OCI-LY1 (cell line): ENCODE results near the gene TUBAL3.

ENCODE experiments used
- EZH2 ChIP-seq: fragments of 200-600 bp; sonication (generic), shearing (Covaris generic); IDR thresholded peaks from 2 replicates; pipeline ENCODE4 v1.8.0; 2017; ENCODE audit warnings: borderline replicate concordance, mixed run types, mild to moderate bottlenecking, antibody characterized with exemption, low read length, moderate library complexity, mixed read lengths
- TF ChIP-seq, protein P1 (sequence below): fragments of 200-600 bp; sonication (generic), shearing (Covaris generic); IDR thresholded peaks from 2 replicates; pipeline ENCODE4 v1.5.1; 2017; ENCODE audit warnings: mild to moderate bottlenecking, antibody characterized with exemption, low read length, moderate library complexity, mixed read lengths

DNA sequence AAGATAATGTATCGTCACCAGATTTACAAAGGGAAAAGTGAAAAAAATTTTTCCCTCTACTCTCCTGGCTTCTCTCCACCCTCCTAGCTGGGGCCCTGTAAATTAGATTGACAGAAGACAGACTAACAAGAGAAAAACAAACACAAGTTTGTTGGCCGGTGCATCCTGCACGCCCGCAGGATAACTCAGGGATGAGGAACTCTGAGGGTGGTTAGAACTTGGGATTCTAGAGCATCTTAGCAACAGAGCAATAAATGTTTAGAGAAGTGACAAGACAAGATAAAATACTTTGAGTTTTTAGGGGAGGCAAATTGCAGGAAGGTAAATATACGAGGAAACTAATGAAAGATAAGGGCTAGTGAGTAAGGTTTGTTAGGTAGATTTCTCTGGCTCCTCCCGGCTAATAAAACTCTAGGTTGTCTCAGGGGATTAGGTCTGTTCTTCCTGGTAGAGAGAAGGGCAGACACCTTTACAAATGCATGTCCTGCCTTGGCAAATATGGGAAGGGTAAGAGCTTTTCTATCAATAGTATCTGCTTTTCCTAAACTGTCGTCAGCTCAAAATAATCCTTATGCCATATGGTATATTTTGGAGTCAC lies 44.2 kb downstream of the TUBAL3 start:
- TF ChIP-seq, protein P1, sequence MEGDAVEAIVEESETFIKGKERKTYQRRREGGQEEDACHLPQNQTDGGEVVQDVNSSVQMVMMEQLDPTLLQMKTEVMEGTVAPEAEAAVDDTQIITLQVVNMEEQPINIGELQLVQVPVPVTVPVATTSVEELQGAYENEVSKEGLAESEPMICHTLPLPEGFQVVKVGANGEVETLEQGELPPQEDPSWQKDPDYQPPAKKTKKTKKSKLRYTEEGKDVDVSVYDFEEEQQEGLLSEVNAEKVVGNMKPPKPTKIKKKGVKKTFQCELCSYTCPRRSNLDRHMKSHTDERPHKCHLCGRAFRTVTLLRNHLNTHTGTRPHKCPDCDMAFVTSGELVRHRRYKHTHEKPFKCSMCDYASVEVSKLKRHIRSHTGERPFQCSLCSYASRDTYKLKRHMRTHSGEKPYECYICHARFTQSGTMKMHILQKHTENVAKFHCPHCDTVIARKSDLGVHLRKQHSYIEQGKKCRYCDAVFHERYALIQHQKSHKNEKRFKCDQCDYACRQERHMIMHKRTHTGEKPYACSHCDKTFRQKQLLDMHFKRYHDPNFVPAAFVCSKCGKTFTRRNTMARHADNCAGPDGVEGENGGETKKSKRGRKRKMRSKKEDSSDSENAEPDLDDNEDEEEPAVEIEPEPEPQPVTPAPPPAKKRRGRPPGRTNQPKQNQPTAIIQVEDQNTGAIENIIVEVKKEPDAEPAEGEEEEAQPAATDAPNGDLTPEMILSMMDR: no peak
- TF ChIP-seq EZH2: no peak
